ENCODE measurements around the gene TRIP10. TPM values are rescaled to one million over a fixed set of nuclear protein-coding genes. Genes with fewer than 3 reads are reported as not detected.
A peak's percentile ranks its signal among the peaks of the same experiment; 100 is the strongest.

TRIP10 gene
- total RNA-seq, 1 donor from 2014 or later, result 48.2 TPM

DNA sequence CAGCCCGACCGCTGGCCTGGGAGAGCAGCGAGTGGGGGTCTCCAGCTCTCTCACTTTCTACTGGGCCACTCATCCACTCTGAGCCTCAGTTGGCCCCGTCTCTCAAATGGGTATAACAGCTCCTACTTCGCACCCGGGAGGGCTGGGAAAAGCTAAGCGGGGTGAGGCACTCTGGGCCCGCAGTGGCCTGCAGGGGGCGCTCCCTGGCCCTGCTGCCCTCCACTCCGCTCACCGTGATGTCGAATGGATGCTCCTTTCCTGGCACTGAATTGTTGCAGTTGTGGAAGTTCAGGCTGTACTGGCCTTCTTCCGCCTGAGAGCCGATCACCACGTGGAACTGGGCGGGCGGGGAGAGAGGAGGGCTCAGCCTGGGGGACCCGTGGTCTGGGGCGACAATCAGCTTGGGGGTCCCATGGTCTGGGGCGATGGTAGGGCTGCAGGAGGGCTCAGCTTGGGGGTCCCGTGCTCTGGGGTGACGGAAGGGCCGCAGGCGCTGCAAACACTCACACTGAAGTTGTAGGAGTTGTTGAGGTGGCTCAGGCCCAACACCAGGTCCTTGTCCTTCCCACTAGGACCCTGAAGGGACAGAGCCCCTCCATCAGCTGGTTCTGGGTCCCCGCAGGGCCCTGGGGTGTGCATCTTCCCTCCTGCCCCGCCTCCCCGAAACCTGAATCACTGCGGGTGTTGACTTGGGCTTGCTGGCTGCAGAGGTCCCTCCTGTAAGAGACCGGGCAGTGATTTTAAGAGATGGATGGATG is 6.0 kb upstream of the TRIP10 start:
- Mint-ChIP-seq H3K4me3 (ENCODE audit: low read depth) (no peak overlapping the region), H3K27ac (no peak overlapping the region), H3K27me3 (no peaks in the 10 kb centered on the region), H3K36me3 (ENCODE audit: insufficient read depth) (peaks cover 10% of the 10 kb centered on the region), H3K4me1 (ENCODE audit: low read depth) (peaks cover 21% of the 10 kb centered on the region), H3K9me3 (ENCODE audit: low read depth) (no peaks in the 10 kb centered on the region)
- TF ChIP-seq, protein P1, sequence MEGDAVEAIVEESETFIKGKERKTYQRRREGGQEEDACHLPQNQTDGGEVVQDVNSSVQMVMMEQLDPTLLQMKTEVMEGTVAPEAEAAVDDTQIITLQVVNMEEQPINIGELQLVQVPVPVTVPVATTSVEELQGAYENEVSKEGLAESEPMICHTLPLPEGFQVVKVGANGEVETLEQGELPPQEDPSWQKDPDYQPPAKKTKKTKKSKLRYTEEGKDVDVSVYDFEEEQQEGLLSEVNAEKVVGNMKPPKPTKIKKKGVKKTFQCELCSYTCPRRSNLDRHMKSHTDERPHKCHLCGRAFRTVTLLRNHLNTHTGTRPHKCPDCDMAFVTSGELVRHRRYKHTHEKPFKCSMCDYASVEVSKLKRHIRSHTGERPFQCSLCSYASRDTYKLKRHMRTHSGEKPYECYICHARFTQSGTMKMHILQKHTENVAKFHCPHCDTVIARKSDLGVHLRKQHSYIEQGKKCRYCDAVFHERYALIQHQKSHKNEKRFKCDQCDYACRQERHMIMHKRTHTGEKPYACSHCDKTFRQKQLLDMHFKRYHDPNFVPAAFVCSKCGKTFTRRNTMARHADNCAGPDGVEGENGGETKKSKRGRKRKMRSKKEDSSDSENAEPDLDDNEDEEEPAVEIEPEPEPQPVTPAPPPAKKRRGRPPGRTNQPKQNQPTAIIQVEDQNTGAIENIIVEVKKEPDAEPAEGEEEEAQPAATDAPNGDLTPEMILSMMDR (IDR thresholded peaks at IDR 0.05; ENCODE audit: unreplicated experiment), result peak; percentile 32
- DNase-seq (ENCODE audit: low spot score, unreplicated experiment), result no peak

DNA sequence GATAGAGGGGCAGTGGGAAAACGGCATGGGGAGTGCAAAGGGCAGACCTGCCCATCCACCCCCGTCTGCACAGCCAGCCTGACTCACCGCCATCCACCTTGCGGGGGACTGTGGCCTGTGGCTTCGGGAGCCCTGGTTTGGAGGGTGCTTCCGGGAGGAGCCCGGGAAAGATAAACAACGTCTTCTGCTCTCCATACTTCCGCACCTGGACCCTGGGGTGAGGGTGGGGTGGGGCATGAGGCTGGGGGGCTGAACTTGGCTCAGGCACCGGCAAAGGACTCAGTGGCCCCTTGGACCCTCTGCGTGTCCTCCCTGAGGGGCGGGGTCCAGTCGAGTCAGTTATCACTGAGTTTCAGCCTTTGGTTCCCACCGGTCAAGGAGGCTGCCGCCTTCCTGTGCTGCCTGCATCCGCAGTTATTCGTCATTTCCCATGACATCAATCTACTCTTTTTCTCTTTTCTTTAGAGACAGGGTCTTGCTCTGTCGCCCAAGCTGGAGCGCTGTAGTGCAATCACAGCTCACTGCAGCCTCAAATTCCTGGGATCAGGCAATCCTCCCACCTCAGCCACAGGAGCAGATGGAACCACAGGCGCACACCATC is 5.3 kb upstream of the TRIP10 start:
- Mint-ChIP-seq H3K9me3 (ENCODE audit: low read depth) (no peaks in the 10 kb centered on the region), H3K4me3 (ENCODE audit: low read depth) (no peak overlapping the region), H3K27me3 (no peaks in the 10 kb centered on the region), H3K4me1 (ENCODE audit: low read depth) (peaks cover 25% of the 10 kb centered on the region), H3K36me3 (ENCODE audit: insufficient read depth) (peaks cover 10% of the 10 kb centered on the region), H3K27ac (no peak overlapping the region)
- TF ChIP-seq, protein P1 (IDR thresholded peaks at IDR 0.05; ENCODE audit: unreplicated experiment), result no peak
- DNase-seq (ENCODE audit: low spot score, unreplicated experiment), result no peak

DNA sequence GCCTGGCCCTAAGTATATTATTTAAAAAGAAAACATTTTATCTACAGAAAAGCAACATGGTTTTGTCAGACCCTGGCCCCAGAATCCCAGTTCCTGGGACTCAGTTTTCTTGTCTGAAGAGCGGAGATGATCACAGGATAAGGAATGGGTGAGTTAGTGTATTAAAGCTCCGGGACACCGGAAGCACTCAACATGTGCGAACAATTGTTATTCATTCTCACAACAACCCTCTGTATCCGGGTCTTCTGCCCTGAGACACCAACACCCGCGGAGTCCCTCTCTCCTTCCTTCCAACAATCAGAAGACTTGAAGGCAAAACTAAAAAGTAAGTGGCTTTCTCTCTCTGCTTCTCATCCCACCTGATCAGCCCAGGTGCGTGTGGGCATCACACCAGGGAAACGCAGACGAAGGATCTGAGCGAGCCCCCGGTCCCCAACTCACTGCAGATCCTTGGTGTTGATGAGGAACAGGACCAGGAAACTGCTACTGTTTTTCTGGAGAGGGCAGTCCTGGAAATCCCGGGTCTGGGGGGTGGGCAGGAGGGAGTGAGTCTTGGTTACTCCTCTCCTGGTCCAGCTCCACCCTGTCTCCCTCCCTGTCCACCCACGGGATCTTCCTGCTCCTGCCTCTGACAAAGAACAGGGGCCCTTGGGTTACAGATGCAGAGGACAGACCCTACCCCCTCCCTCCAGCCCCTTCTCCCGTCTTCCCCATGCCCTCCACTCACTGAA is 4.1 kb upstream of the TRIP10 start:
- Mint-ChIP-seq H3K36me3 (ENCODE audit: insufficient read depth) (peaks cover 6% of the 10 kb centered on the region), H3K27me3 (no peaks in the 10 kb centered on the region), H3K27ac (no peak overlapping the region)

DNA sequence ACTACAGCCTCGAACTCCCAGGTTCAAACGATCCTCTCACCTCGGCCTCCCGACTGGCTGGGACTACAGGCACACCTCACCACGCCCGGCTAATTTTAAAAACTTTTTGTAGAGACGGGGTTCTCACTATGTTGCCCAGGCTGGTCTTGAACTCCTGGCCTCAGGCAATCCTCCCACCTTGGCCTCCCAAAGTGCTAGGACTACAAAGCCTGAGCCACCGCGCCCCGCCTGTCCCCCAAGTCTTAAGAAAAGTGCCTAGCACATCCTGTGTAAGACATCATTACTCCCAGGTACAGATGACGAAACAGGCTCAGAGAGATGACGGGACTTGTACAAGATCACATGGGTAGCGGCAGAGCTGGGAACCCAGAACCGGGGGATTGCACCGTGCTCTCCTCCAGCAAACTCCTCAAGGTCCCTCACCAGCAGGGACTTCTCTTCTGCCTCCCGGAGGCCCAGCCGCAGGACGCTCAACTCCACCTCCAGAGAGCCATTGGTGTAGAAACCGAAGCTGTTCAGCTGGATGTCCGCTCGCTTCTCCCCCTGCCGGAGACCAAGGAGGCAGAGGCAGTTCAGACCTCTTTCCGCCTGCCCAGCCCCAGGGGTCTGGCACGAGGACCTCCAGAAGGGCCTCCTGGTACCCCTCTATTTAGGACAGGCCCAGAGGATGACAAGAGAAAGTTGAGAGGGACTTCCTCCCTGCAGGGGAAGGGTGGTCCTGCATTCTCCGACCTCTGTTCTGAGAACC is 3.1 kb upstream of the TRIP10 start:
- H3K4me3 Mint-ChIP-seq (ENCODE audit: low read depth), result peak overlapping the region; percentile 91
- peaks cover 6% of the 10 kb centered on the region for H3K36me3 Mint-ChIP-seq (ENCODE audit: insufficient read depth)
- H3K4me1 Mint-ChIP-seq (ENCODE audit: low read depth), result peaks cover 31% of the 10 kb centered on the region
- H3K27ac Mint-ChIP-seq, result peak overlapping the region; percentile 98
- H3K9me3 Mint-ChIP-seq (ENCODE audit: low read depth), result no peaks in the 10 kb centered on the region
- TF ChIP-seq, protein P1 (IDR thresholded peaks at IDR 0.05; ENCODE audit: unreplicated experiment), result peak; percentile 68
- peak; percentile 39 for DNase-seq (ENCODE audit: low spot score, unreplicated experiment)
- no peaks in the 10 kb centered on the region for H3K27me3 Mint-ChIP-seq

More for the DNA sequence above, 4.1 kb upstream of the TRIP10 start:
- Mint-ChIP-seq H3K9me3 (ENCODE audit: low read depth) (no peaks in the 10 kb centered on the region), H3K4me1 (ENCODE audit: low read depth) (peaks cover 26% of the 10 kb centered on the region), H3K4me3 (ENCODE audit: low read depth) (peak overlapping the region; percentile 91)
- DNase-seq (ENCODE audit: low spot score, unreplicated experiment), result no peak
- TF ChIP-seq, protein P1 (IDR thresholded peaks at IDR 0.05; ENCODE audit: unreplicated experiment), result no peak

DNA sequence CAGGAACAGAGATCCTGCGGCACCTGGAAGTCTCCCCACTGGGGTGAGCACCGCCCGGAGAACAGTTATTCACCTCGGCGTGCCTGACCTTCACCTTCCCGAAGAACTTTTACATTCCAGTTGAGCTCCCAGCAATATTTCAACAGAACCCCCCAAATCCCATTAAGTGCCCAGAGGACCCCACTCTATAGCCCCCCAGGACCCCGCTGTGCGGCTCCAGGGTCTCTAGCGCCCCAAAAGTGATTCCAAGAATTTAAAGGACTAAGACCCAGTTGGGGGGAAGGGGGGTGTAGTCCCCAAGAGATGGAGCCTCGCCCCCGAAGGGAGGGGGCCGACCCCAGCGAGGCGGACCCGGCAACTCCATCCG is 2.6 kb upstream of the TRIP10 start:
- peaks cover 6% of the 10 kb centered on the region for H3K36me3 Mint-ChIP-seq (ENCODE audit: insufficient read depth)
- H3K9me3 Mint-ChIP-seq (ENCODE audit: low read depth), result no peaks in the 10 kb centered on the region
- TF ChIP-seq, protein P1 (IDR thresholded peaks at IDR 0.05; ENCODE audit: unreplicated experiment), result peak; percentile 0
- peaks cover 31% of the 10 kb centered on the region for H3K4me1 Mint-ChIP-seq (ENCODE audit: low read depth)
- DNase-seq (ENCODE audit: low spot score, unreplicated experiment), result no peak
- peak overlapping the region; percentile 98 for H3K27ac Mint-ChIP-seq
- H3K4me3 Mint-ChIP-seq (ENCODE audit: low read depth), result peak overlapping the region; percentile 91
- no peaks in the 10 kb centered on the region for H3K27me3 Mint-ChIP-seq
